Spinal cord (tissue), 10 donors: ENCODE data around the gene GABRB3. TPM values are rescaled to one million over a fixed set of nuclear protein-coding genes. Genes with fewer than 3 reads are reported as not detected.

Experiments
- DNase-seq, 6 donors: peaks; one replicate each; pipeline versions ENCODE4 v3.0.0 to v3.0.0-alpha.2; 2013 to 2015; ENCODE audit warnings: low spot score in 6 of 6, low read depth in 4 of 6
- H3K27ac ChIP-seq: one replicate; pipeline ENCODE4 v1.5.1; 2013; ENCODE audit warnings: low read depth, low read length, control low read depth
- H3K27me3 ChIP-seq: one replicate; pipeline ENCODE4 v1.6.1; 2013; ENCODE audit warnings: low read length; ENCODE audit not compliant: control insufficient read depth, insufficient read depth
- H3K36me3 ChIP-seq: one replicate; pipeline ENCODE4 v1.6.1; 2013; ENCODE audit warnings: low read length; ENCODE audit not compliant: control insufficient read depth, insufficient read depth
- H3K4me1 ChIP-seq: one replicate; pipeline ENCODE4 v1.6.1; 2013; ENCODE audit warnings: low read length; ENCODE audit not compliant: control insufficient read depth, insufficient read depth
- H3K4me3 ChIP-seq: one replicate; pipeline ENCODE4 v1.5.1; 2013; ENCODE audit warnings: low read depth, low read length, control low read depth
- H3K9me3 ChIP-seq: one replicate; pipeline ENCODE4 v1.6.1; 2013; ENCODE audit warnings: low read length; ENCODE audit not compliant: control insufficient read depth, insufficient read depth
- WGBS: methylation state at CpG from one replicate; pipeline ENCODE4 v1.1.5; 2013; ENCODE audit warnings: missing lambda C conversion rate; ENCODE audit not compliant: insufficient coverage; 5-methylcytosine and 5-hydroxymethylcytosine counted together
- polyA plus RNA-seq, 2 donors: library from polyadenylated mRNA; unstranded; fragments of 120-200 nt; gene quantifications; one replicate each; pipeline ENCODE4 v1.2.1, GENCODE V29; 2013; ENCODE audit not compliant: insufficient read length in 2 of 2
- total RNA-seq, 2 donors: library from RNA; depleted of rRNA in 1 of 2; stranded (reverse); fragments of 120-200 nt in 1 of 2; fragments of >200 nt in 1 of 2; gene quantifications; one replicate each; pipeline versions ENCODE4 v1.2.3 to v1.2.4, GENCODE V29; 2013 to 2014
- donor health status: healthy.

Gene GABRB3
- total and polyA plus RNA-seq, 4 donors, result 28.7 to 79.5 (median 70.3) TPM

DNA sequence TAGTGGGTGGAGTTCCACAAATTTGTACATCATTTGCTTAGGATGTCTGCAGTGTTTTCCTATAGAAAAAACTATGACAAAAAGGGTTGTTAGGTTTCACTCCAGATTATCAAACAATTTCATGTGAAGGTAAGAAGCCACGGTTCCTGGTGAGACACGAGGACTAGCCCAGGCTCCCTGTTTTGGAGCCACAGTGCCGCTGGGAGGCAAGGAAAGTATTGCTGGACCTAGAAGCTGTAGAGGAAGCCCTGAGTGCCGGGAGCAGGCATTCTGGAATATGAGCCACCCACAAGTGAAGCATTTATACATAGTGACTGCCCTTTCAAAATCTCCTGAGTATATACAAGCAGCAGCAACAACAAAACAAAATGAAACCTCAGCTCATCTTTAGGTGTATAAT, 142.0 kb downstream of the GABRB3 start:
- Histone ChIP-seq H3K9me3 (peaks cover 3% of the 10 kb centered on the region), H3K4me3 (no peak overlapping the region), H3K4me1 (no peaks in the 10 kb centered on the region), H3K36me3 (peaks cover 6% of the 10 kb centered on the region), H3K27me3 (no peaks in the 10 kb centered on the region), H3K27ac (no peak overlapping the region)
- WGBS, result 52% methylated on average over 4 of the region's 4 CpGs
- DNase-seq, result no peak

DNA sequence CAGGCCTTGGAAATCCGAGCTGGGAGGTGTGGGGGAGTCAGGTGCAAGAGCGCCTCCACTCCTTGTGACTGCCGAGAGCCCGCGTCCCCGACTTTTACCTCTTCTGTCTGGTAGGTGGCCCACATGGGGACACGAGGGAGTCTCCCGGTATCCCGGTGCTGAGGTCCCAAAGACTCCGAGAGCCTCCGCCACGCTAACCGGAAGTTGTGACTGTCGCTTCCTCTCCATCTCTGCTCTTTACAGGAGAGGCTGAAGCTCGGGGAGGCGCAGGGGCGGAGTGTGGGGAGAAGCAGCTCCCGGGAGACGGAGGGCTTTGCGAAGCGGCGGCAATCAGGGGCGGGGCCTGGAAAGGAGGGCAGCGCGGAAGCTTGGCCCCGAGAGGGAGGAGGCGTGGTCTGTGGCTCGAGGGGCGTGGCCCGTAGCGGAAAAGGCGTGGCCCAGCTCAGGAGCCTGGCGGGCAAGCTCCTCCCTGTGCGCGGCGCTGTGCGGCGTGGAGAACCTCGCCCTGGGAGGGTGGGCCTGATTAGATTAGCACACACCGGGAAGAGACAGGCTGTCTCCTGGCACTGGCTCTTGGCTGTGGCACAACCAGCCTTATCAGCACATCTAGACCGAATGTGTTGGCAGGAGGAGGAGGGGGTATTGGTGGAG, 143.9 kb downstream of the GABRB3 start:
- 88% methylated on average over 41 of the region's 41 CpGs for WGBS
- Histone ChIP-seq H3K36me3 (peaks cover 9% of the 10 kb centered on the region), H3K9me3 (peaks cover 3% of the 10 kb centered on the region), H3K27ac (no peak overlapping the region), H3K4me1 (no peaks in the 10 kb centered on the region), H3K4me3 (peak overlapping the region; percentile 18), H3K27me3 (no peaks in the 10 kb centered on the region)
- peak in 2 of 6 donors; percentile 56 to 80 for DNase-seq

DNA sequence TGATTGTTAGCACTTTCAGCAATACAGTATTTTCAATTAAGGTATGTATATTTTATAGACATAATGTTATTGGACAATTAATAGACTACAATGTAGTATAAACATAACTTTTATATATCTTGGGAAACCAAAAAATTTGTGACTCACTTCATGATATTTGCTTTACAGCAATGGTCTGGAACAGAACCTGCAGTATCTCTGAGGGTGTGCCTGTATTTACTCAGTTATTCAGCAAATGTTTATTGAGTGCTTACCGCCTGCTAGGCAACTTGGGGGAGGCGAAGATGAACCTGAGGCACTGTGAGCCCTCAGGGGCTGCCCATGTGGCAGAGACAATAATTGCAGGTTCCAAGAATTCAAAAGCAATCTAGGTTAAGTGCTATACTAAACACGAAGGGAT, 144.8 kb downstream of the GABRB3 start:
- Histone ChIP-seq H3K9me3 (peaks cover 3% of the 10 kb centered on the region), H3K27me3 (no peaks in the 10 kb centered on the region), H3K4me1 (peaks cover 4% of the 10 kb centered on the region), H3K36me3 (peaks cover 9% of the 10 kb centered on the region), H3K27ac (no peak overlapping the region), H3K4me3 (no peak overlapping the region)
- DNase-seq, result no peak
- 85% methylated on average over 3 of the region's 3 CpGs for WGBS

DNA sequence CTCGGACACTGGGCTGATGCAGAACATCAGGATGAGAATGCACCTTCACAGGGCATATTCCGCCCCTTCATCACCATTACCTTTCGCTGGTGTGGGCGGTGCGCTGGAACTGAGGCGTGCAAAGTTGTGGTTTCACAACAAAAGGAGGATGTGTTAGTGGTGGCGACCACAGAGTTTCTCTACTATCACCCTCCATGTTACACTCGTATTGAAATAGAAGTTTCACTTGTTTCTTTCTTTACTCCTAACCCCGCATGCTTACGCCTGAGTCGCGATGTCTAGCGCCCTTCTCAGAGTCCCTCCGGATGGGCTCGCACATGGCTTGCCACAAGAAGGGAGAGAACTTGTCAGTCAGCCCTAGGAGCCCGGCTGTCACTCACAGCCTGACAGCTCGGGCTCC, 148.7 kb downstream of the GABRB3 start:
- H3K4me1 ChIP-seq, result peaks cover 4% of the 10 kb centered on the region
- WGBS, result 98% methylated on average over 12 of the region's 17 CpGs
- no peak for DNase-seq
- no peaks in the 10 kb centered on the region for H3K27me3 ChIP-seq
- no peak overlapping the region for H3K27ac ChIP-seq
- peaks cover 3% of the 10 kb centered on the region for H3K9me3 ChIP-seq
- H3K4me3 ChIP-seq, result no peak overlapping the region
- peaks cover 10% of the 10 kb centered on the region for H3K36me3 ChIP-seq

DNA sequence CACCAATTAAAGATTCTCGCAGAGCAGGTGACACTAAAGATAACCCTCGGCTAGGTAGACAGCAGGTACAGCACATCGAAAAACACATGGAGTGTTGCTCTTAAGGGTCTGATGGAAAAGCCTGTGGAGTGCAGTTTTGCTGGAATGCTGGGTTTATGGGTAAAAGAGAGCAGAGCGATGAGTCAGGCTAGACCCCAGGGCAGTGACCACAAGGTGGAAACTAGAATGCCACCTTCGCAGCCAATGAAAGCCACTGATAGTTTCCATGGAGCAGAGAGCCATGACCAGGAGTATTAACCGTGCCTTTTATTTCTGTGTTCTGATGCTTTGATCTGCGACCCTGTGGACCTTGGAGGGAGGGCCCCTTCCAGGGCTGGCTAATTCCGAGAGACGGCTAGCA, 149.8 kb downstream of the GABRB3 start:
- H3K27ac ChIP-seq, result no peak overlapping the region
- H3K27me3 ChIP-seq, result no peaks in the 10 kb centered on the region
- peaks cover 3% of the 10 kb centered on the region for H3K9me3 ChIP-seq
- peaks cover 5% of the 10 kb centered on the region for H3K36me3 ChIP-seq
- WGBS, result 88% methylated on average over 6 of the region's 9 CpGs
- peaks cover 4% of the 10 kb centered on the region for H3K4me1 ChIP-seq
- DNase-seq, result peak in 1 of 6 donors; percentile 10
- H3K4me3 ChIP-seq, result no peak overlapping the region

DNA sequence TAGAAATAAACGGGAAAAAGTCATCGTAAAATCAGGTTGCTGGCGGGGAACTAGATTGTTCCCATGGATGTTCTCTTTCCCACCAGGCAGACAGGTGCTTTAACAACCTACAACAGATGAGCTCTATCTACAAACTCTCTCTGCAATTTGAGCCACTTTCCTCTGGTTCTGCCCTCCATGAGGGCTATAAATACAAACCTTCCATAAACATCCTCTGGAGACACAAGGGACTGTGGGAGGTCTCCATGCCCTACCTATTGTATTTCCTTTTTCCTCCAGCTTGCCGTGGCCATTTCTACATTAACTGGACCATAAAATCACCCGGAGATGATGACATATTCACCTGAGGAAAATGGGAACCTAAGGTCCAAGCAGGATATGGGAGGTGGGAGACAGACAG, 151.1 kb downstream of the GABRB3 start:
- Histone ChIP-seq H3K9me3 (peaks cover 1% of the 10 kb centered on the region), H3K36me3 (peaks cover 5% of the 10 kb centered on the region), H3K27ac (no peak overlapping the region), H3K4me1 (peaks cover 4% of the 10 kb centered on the region), H3K27me3 (no peaks in the 10 kb centered on the region), H3K4me3 (no peak overlapping the region)
- DNase-seq, result peak in 1 of 6 donors; percentile 25
- 46% methylated on average over 5 of the region's 5 CpGs for whole genome bisulfite sequencing

DNA sequence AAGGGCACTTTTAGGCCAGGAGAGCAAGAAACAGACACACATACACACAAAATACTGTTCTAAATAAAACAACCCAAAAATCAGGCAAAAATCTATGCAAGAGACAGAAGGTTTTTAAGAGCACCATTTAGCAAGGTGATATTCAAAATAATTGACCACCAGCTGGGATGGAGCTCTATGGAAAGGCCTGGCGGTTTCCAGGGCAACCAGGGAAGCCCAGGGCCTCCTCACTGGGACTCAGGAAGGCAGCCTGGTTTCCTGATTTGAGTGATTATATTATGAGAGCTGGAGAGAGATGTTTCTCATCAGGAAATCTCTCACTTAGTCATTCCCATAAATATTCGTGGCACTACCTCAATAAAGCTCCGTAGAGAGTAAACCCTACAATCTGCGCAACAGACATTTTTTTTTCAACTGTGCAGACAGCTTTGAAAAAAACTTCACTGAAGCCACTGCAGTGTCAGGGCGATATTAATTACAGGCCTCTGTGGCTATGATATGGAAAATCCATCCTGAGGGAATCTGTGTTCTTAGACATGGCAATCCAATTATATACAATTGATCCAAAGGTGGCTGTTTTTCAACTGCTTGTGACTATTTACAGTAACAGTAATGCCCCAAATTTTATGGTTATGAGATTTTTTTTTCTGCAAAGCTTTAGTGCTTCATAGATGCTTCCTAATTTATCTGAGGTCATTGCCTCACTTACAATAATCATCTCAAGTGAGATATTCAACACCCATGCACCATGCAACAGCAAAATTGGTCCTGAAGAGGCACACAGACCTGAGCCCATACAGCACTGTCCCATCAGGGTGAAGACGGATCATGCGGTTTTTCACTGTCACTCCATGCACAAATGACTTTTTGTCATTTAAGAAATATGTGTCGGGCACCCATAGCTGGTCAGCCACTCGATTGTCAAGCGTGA, 152.1 kb downstream of the GABRB3 start:
- 60% methylated on average over 1 of the region's 10 CpGs for WGBS

DNA sequence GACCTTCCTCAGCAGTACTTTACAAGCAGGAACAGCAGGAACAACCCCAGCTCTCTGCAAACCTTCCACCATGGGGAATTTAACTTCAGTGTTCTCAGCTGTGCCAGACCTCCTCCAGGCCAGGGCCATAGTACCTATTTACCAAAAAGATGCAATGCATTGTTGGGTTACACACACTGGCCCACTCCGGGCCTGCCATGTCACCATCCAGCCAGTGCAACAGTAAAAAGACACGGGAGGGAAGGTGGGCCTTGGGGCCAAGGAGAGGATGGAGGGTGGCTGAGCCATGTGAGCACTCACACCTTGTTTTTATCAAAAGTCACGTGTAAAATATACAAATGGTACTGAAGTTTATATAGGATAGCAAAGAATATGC, 157.0 kb downstream of the GABRB3 start:
- Histone ChIP-seq H3K4me3 (no peak overlapping the region), H3K4me1 (no peaks in the 10 kb centered on the region), H3K9me3 (no peaks in the 10 kb centered on the region), H3K36me3 (peaks cover 2% of the 10 kb centered on the region), H3K27me3 (no peaks in the 10 kb centered on the region), H3K27ac (no peak overlapping the region)
- WGBS, result 97% methylated on average over 3 of the region's 3 CpGs
- no peak for DNase-seq

More for the DNA sequence above, 152.1 kb downstream of the GABRB3 start:
- H3K4me1 ChIP-seq, result peaks cover 4% of the 10 kb centered on the region
- no peak overlapping the region for H3K27ac ChIP-seq
- no peaks in the 10 kb centered on the region for H3K27me3 ChIP-seq
- no peaks in the 10 kb centered on the region for H3K9me3 ChIP-seq
- H3K36me3 ChIP-seq, result peaks cover 5% of the 10 kb centered on the region
- no peak overlapping the region for H3K4me3 ChIP-seq
- peak in 1 of 6 donors; percentile 76 for DNase-seq

DNA sequence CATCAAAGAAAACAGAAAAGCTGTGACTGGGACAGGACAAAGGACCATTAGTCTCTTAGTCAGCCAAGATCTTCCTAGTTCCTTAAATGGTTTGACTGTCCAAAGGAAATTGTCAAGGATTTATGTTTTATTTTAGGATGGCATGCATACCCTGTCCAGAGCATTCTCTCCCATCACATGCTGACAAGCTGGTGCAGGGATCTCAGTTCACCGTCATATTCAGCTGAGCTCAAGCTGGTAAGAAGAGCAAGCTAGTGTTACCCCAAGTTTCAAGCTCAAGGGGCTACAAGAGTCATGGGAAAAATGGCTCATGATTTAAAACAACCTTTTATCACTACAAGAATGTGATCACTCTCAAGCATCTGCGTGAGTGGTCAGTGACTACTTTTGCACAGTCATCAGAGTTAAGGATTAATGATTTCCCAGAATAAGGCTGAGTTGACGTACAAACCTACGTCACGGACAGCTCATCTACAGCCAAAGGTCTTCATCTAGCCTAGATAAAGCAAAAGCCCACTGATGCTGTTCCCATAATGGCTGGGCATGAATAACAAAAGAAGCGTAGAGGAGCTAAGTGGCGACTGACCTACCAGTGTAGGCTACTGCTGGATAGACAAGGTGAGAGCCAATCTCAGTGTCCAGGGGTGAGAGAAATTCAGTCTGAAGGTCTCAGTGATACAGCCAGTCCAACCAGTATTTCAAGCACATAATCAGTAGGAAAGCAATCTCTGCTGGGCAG, 157.5 kb downstream of the GABRB3 start:
- Histone ChIP-seq H3K27ac (no peak overlapping the region), H3K4me1 (no peaks in the 10 kb centered on the region), H3K9me3 (no peaks in the 10 kb centered on the region), H3K27me3 (no peaks in the 10 kb centered on the region), H3K4me3 (no peak overlapping the region), H3K36me3 (peaks cover 2% of the 10 kb centered on the region)
- 96% methylated on average over 6 of the region's 7 CpGs for WGBS
- DNase-seq, result no peak
